ENCODE measurements around the gene HAO2.
"Not testable (repeated sequence)": the region's sequence is repeated elsewhere in the genome, so short reads cannot be mapped to it uniquely, and the experiment has no call there.

HAO2 gene

GRCh38 chr1:119345398-119345797 is 23.2 kb upstream of the HAO2 start:
- DNase-seq (ENCODE audit: low read depth) = no peak

- DNase-seq (ENCODE audit: low read depth) = no peak
These were observed 20.7 kb upstream of the HAO2 start for GRCh38 chr1:119347858-119348257.

- no peak for DNase-seq (ENCODE audit: low read depth)
These were observed 19.6 kb upstream of the HAO2 start for GRCh38 chr1:119348941-119349340.

- not testable (repeated sequence) for DNase-seq (ENCODE audit: low read depth)
These were observed 17.7 kb upstream of the HAO2 start for GRCh38 chr1:119350866-119351265.

- DNase-seq (ENCODE audit: low read depth) = no peak
These were observed 16.6 kb upstream of the HAO2 start for GRCh38 chr1:119351997-119352396.

GRCh38 chr1:119353836-119354235 is 14.7 kb upstream of the HAO2 start:
- DNase-seq (ENCODE audit: low read depth) = no peak

GRCh38 chr1:119358636-119359035 is 9.9 kb upstream of the HAO2 start:
- DNase-seq (ENCODE audit: low read depth) = no peak

- DNase-seq (ENCODE audit: low read depth) = no peak
These were observed 8.9 kb upstream of the HAO2 start for GRCh38 chr1:119359730-119360129.

GRCh38 chr1:119361205-119361604 is 7.4 kb upstream of the HAO2 start:
- DNase-seq (ENCODE audit: low read depth) = no peak

- no peak for DNase-seq (ENCODE audit: low read depth)
These were observed 6.8 kb upstream of the HAO2 start for GRCh38 chr1:119361620-119362344.

GRCh38 chr1:119363162-119363561 is 5.4 kb upstream of the HAO2 start:
- no peak for DNase-seq (ENCODE audit: low read depth)

GRCh38 chr1:119364640-119365039 is 3.9 kb upstream of the HAO2 start:
- DNase-seq (ENCODE audit: low read depth) = no peak

- no peak for DNase-seq (ENCODE audit: low read depth)
These were observed 2.2 kb upstream of the HAO2 start for GRCh38 chr1:119366424-119366823.

- no peak for DNase-seq (ENCODE audit: low read depth)
These were observed 1.0 kb upstream of the HAO2 start for GRCh38 chr1:119367432-119368124.

GRCh38 chr1:119370748-119371147 is 2.2 kb downstream of the HAO2 start:
- DNase-seq (ENCODE audit: low read depth) = no peak

GRCh38 chr1:119371815-119372214 is 3.2 kb downstream of the HAO2 start:
- no peak for DNase-seq (ENCODE audit: low read depth)

GRCh38 chr1:119372503-119373086 is 4.0 kb downstream of the HAO2 start:
- no peak for DNase-seq (ENCODE audit: low read depth)

- DNase-seq (ENCODE audit: low read depth) = no peak
These were observed 4.9 kb downstream of the HAO2 start for GRCh38 chr1:119373465-119373864.

GRCh38 chr1:119374208-119374874 is 5.8 kb downstream of the HAO2 start:
- no peak for DNase-seq (ENCODE audit: low read depth)

- no peak for DNase-seq (ENCODE audit: low read depth)
These were observed 6.8 kb downstream of the HAO2 start for GRCh38 chr1:119375366-119375765.

GRCh38 chr1:119376594-119376993 is 8.0 kb downstream of the HAO2 start:
- DNase-seq (ENCODE audit: low read depth) = no peak

GRCh38 chr1:119377594-119377993 is 9.0 kb downstream of the HAO2 start:
- DNase-seq (ENCODE audit: low read depth) = not testable (repeated sequence)

- DNase-seq (ENCODE audit: low read depth) = no peak
These were observed 10.5 kb downstream of the HAO2 start for GRCh38 chr1:119379117-119379516.

All from stimulated activated CD8-positive, alpha-beta memory T cell treated with anti-CD3 and anti-CD28 coated beads, Interleukin-12 subunit alpha, Interleukin-12 subunit beta, amount 100 ng/mL, for 1 hour (primary cell).